Chondrocyte (in vitro differentiated cells): ENCODE measurements around the gene BSG. TPM values are rescaled to one million over a fixed set of nuclear protein-coding genes. Genes with fewer than 3 reads are reported as not detected.

Source experiments
- DNase-seq: peaks from one replicate; pipeline ENCODE4 v3.0.0; 2021; ENCODE audit warnings: mixed read lengths, low spot score
- H3K27ac Mint-ChIP-seq: one replicate; pipeline ENCODE4 v1.8.0; 2021; ENCODE audit warnings: mild to moderate bottlenecking, moderate library complexity, mixed read lengths; ENCODE audit not compliant: unreplicated experiment
- H3K27me3 Mint-ChIP-seq: 2 replicates; pipeline ENCODE4 v1.8.0; 2021; ENCODE audit warnings: low read depth, mixed read lengths
- H3K36me3 Mint-ChIP-seq: 2 replicates; pipeline ENCODE4 v1.8.0; 2021; ENCODE audit warnings: low read depth, mixed read lengths
- H3K4me1 Mint-ChIP-seq: 2 replicates; pipeline ENCODE4 v1.8.0; 2021; ENCODE audit warnings: low read depth, mild to moderate bottlenecking, mixed read lengths
- H3K4me3 Mint-ChIP-seq: one replicate; pipeline ENCODE4 v1.8.0; 2021; ENCODE audit warnings: mild to moderate bottlenecking, moderate library complexity, mixed read lengths; ENCODE audit not compliant: unreplicated experiment
- H3K9me3 Mint-ChIP-seq: 2 replicates; pipeline ENCODE4 v1.8.0; 2021; ENCODE audit warnings: low read depth, mixed read lengths
- CTCF ChIP-seq: fragments of 200-600 bp; sonication (generic); IDR thresholded peaks from 2 replicates; pipeline ENCODE4 v1.5.0; 2021; ENCODE audit warnings: antibody characterized with exemption, mild to moderate bottlenecking, moderate library complexity
- total RNA-seq: library from RNA; stranded (reverse); gene quantifications from 3 replicates; pipeline ENCODE4 v1.2.1, GENCODE V29; 2021

The BSG gene
- total RNA-seq, 1 donor from 2014 or later: 440 TPM

GRCh38 chr19:595326-596262 is 23.2 kb downstream of the BSG start:
- Mint-ChIP-seq H3K27me3 (peaks cover 14% of the 10 kb centered on the region), H3K4me1 (peaks cover 5% of the 10 kb centered on the region), H3K9me3 (no peaks in the 10 kb centered on the region), H3K27ac (no peak overlapping the region), H3K4me3 (no peak overlapping the region), H3K36me3 (no peaks in the 10 kb centered on the region)
- no peak for TF ChIP-seq CTCF
- no peak for DNase-seq

GRCh38 chr19:596263-596655 is 23.9 kb downstream of the BSG start:
- H3K4me1 Mint-ChIP-seq: peaks cover 3% of the 10 kb centered on the region
- DNase-seq: no peak
- peaks cover 12% of the 10 kb centered on the region for H3K27me3 Mint-ChIP-seq
- H3K36me3 Mint-ChIP-seq: no peaks in the 10 kb centered on the region
- H3K27ac Mint-ChIP-seq: no peak overlapping the region
- H3K4me3 Mint-ChIP-seq: no peak overlapping the region
- no peak for TF ChIP-seq CTCF
- no peaks in the 10 kb centered on the region for H3K9me3 Mint-ChIP-seq

GRCh38 chr19:597406-598315 is 25.3 kb downstream of the BSG start:
- no peaks in the 10 kb centered on the region for H3K4me1 Mint-ChIP-seq
- no peak overlapping the region for H3K4me3 Mint-ChIP-seq
- H3K27ac Mint-ChIP-seq: no peak overlapping the region
- H3K9me3 Mint-ChIP-seq: no peaks in the 10 kb centered on the region
- no peaks in the 10 kb centered on the region for H3K36me3 Mint-ChIP-seq
- peaks cover 9% of the 10 kb centered on the region for H3K27me3 Mint-ChIP-seq
- DNase-seq: no peak
- no peak for TF ChIP-seq CTCF

- H3K4me3 Mint-ChIP-seq: no peak overlapping the region
Observed at GRCh38 chr19:601310-601709, 28.9 kb downstream of the BSG start.

More at GRCh38 chr19:601310-601709, 28.9 kb downstream of the BSG start:
- no peaks in the 10 kb centered on the region for H3K4me1 Mint-ChIP-seq
- no peak for TF ChIP-seq CTCF
- DNase-seq: no peak
- no peaks in the 10 kb centered on the region for H3K27me3 Mint-ChIP-seq
- H3K36me3 Mint-ChIP-seq: no peaks in the 10 kb centered on the region
- H3K27ac Mint-ChIP-seq: no peak overlapping the region
- H3K9me3 Mint-ChIP-seq: no peaks in the 10 kb centered on the region
